GM11168 (cell line): ENCODE results near the gene STXBP1.

ENCODE experiments used
- in situ Hi-C: fragments of 300-500 bp; cut with MboI; formaldehyde crosslinking; loops from one replicate; pipeline ENCODE4 v1.12.0; 2022; ENCODE audit warnings: low sequenced_read_pairs; ENCODE audit not compliant: unreplicated experiment

STXBP1 gene

DNA sequence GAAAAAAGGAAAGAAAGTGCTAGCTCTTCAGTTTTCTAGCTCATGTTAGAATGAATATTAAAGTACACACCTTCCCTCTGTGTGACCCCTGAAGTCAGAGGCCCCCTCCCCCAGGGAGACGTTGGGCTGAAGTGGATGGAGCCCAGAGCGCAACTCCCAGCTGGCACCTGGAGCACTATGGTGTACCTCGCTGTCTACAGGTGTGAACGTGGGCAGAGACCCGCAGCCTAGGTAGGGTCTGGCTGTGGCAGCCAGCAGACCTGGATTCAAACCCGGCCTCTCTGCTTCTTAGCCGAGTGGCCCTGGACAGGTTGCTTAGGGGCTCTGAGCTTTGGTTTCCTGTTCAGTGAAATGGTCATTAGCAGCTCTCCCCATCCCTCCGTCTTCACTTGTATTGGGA, 116.7 kb downstream of the STXBP1 start:
- in situ Hi-C loops, result no loop called here

DNA sequence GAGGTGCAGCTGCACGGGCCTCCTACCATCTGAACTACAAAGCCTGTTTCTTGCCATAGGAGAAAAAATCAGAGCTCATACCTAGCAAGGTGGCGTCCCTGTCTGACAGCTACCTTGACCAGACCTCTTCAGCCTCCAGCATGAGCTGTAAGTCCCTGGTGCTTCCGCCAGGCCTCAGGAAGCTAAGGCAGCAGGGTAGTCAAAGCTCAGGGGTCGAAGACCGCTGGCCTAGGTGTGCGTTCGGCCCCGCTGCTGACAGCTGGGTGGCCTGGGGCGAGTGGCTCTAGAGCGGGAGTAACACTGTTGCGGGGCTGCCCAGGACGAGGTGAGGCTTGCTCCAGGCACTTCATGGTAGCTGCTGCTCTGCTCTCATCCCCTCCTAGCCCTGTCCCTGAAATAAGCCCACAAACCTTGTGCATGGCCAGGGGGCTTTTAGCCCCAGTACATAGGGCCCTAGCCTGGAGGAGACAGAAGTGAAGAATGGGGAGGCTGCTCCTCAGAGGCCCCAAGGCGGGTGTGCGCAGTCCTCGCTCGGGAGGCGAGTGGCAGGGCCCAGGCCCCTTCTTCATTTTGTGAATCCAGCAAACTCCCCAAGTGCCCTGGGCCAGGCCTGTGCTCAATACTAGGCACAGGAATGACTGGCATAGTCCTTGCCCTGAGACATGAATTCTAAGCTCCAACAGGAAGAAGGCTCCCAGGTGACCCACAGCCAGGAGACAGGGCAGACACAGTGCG, 117.6 kb downstream of the STXBP1 start:
- in situ Hi-C loops, result no loop called here

DNA sequence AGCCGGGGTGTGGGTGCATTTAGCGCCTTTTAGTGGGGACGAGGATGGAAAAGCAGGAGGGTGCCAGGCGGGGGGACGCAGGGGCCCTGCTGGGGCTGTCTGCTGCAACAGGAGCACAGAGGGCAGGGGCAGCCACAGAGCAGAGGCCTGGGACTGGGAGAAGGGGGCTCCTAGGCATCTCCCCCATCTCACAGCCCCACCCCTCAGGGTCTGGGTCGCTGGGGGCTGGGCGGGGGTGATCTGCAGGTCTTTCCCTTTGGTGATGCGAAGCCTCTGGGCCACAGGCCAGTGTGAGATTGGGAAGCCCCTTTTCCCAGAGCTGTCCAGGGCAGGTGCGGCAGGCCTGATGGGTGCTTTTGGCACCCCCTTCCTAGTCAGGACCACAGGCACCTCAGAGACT, 118.2 kb downstream of the STXBP1 start:
- in situ Hi-C loops, result no loop called here

DNA sequence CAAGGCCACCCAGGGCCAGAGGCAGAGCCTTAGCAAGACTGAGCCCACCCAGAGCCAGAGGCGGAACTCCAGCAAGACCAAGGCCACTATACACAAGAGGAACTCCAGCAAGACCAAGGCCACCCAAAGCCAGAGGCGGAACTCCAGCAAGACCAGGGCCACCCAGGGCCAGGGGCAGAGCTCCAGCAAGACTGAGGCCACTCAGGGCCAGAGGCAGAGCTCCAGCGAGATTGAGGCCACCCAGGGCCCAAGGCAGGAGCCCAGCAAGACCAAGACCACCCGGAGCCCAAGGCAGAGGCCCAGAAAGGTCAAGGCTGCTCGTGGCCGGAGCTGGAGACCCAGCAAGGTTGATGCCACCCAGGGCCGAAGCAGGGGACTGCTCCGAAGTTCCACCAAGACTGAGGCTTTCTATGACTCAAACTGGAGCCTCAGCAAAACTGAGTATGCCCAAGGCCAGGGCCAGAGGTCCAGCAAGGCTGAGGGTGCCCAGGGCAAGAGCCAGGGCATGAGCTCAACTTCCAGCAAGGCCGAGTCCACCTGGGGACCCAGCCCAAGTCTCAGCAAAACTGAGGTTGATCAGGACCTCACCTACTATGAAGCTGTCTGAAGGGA, 118.8 kb downstream of the STXBP1 start:
- in situ Hi-C loops, result no loop called here

DNA sequence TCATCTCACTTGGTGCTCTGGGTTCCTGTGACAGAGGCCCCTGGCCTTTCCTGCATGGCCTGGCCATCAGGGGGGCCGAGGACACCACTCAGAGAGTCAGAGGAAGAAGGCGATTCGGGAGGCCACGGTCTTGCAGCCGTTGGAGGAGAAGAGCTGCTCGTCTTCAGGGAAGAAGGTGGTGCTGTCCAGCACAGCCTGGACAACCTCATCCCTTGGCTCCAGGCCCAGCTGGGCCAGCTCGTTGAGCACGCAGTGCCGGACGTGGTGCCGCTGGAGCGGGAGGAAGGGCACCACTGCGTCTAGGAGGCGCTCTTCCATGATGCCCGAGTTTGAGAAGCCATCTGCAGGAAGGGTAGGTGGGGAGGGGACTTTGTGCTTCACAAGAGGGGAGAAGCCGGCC, 119.9 kb downstream of the STXBP1 start:
- in situ Hi-C loops, result no loop called here

DNA sequence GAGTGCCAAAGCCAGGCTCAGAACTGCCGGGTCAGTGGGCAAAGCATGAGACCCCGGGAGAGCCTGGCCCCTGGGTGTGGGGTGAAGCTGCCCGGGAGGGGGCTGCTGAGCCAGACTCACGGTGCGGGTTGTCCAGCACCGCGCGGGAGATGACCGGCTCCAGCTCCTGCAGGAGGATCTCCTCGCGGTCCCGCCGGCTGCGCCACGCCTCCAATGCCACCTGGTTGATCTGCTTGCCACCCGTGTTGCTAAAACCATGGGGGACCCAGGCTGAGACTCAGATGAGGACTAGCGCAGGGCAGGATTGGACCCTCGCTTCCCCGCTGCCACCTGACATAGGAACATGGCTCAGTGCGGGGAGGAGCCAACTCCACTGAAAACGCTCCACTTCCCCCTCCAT, 120.4 kb downstream of the STXBP1 start:
- in situ Hi-C loops, result no loop called here

DNA sequence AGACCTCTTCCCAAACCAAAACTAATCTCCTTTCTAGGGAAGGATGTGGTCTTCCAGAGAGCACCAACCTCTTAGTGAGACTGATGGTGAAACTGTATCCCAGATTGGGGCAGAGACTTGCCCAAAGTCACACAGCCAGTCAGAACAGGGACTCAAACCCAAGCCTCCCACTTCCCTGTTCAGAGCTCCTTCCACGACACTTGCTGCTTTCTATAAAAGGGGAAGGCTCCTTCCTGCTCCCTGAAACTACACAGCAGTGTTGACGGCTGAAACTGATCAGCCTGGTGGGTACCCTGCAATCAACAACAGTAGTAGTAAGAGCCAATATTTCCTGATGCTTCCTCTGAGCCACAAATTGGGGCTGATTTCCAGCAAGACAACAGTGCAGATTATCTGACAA, 121.5 kb downstream of the STXBP1 start:
- in situ Hi-C loops, result no loop called here

DNA sequence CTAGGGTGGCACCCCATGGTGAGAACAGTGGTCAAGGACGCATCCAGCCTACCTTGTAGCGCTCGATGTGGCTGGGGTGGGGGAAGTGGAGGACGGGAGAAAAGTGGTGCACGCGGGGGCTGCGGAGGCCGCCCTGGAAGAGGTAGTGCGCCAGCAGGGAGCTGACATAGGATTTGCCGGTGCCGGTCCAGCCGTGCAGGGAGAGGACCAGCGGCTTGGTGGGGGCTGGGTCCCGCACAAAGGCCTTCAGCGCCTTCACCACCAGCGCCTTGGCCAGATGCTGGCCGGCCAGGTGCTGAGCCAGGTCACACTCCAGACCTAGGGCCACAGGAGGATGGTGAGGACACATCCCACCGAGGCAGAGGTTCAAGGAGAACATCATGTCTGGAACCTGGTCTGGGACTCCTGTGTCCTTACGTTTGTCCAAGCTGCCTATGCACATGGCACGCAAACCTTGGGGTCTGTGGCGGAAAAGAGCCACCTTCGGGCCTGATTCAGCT, 122.2 kb downstream of the STXBP1 start:
- in situ Hi-C loops, result no loop called here

DNA sequence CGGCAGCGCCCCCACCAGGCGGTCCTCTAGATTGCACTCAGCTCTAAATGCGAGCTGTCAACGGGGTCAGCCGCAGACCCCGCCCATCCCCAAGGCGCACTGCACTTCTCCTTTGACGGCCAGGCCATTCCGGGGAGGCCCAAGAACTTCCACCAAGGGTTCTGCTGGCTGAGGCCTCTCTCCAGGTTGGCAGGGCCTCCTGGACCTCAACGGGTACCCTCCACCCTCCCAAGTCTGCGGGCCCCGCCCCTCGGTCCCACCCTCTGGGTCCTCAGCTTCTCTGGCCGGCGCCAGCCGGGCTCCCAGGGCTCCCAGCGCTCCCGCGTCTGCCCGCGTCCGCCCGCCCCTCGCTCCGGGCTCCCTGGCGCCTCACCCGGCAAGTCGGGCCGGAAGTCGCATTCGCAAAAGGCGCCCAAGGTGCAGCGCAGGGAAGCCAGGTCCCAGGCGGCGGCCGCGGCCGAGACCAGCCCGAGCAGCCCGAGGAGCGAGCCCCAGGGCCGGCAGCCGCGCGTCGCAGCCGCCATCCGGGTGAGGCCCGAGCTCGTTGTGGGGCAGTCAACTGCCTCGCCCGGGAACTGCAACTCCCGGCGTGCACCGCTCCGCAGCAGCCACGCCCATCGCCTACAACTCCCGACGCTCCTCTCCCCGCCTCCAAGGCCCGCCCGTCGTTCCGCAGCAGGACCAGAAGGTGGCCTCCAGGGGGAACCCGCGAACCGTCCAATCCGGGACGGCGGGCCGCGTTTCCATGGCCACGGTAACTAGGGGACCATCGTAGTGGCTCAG, 122.9 kb downstream of the STXBP1 start, which contains the start of gene TOR2A:
TSS of gene TOR2A (minus strand) at position 548 of the 783 bp plus-strand sequence. CDS start at position 524, 24 bp downstream.
- in situ Hi-C loops, result no loop called here

DNA sequence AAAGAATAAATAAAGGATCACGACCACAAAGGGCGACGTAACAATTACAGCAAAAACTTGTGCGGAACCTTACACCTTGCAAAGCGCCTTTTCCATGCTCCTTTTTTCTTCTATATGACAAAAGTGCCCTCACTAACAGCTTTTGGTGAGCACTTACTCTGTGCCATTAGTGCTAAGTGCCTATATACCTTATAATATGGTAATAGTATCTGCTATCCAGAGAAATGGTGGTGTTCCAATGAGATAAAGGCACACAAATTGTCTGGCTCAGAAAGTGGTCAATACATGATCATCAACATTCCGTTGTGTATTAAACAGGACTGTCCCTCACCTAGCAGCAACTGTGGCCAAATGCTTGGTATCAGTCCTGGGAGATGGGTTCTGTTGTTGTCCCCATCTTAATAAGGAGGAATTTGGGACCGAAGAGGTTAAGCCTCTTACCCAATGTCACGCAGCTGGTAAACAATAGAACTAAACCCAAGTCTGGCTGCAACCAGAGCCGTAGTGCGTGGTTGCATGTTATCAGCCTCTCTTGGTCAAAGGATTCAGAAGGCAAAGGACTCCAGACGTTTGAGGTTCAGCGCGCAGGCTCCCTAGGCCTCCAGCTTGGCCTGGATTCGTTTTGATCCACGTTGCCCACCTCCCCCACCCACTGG, 123.6 kb downstream of the STXBP1 start:
- in situ Hi-C loops, result no loop called here

DNA sequence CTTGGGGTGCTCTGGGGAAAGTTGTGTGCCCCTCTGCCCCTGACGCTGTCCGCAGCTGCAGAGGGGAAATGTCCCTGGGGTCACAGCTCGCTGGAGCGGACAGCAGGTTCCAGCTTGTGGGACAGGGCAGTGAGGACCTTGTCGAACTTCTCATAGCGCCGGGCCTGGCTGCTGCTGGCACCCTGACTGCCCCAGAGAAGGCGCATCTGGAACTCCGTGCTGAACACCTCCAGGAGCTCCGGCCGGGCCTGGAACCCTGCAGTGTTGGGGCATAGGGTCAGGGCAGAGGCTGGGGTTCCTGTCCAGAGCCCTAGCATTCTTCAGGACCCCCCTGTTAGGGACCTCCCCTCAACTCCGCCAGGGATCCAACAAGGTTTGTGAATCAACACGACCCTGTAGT, 126.6 kb downstream of the STXBP1 start:
- in situ Hi-C loops, result no loop called here

DNA sequence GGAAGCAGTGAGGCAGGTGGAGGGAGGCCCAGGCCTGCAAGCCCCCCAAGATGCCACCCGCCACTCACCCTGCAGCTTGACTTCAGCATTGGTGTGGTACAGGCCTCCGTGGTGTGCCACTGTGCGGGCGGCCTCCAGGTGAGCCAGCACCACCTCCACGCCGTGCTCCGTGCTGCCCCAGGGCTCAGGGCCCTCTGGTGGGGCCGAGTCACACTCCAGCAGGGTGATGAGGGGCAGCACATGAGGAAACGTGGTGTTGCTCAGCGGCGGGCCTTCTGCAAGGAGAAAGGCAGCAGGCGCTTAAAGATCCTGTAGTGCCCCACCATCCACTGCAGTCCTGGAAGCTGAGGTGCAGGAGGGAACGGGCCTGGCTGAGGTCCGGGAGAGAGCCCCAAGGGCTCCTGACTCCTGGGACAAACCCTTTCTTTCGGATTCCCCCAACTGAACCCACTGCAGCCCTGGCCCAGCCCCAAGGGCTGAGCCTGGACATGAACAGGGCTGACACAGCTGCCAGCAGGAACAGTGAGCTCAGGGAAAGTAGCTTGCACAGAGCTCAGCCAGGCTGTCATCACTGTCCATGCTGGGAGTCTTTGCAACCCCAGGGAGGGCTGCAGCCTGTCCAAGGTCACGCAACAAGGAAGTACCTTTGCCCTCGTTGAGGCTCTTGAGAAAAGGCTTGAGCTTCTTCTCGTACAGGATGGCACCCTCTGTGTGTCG, 127.7 kb downstream of the STXBP1 start:
- in situ Hi-C loops, result no loop called here

DNA sequence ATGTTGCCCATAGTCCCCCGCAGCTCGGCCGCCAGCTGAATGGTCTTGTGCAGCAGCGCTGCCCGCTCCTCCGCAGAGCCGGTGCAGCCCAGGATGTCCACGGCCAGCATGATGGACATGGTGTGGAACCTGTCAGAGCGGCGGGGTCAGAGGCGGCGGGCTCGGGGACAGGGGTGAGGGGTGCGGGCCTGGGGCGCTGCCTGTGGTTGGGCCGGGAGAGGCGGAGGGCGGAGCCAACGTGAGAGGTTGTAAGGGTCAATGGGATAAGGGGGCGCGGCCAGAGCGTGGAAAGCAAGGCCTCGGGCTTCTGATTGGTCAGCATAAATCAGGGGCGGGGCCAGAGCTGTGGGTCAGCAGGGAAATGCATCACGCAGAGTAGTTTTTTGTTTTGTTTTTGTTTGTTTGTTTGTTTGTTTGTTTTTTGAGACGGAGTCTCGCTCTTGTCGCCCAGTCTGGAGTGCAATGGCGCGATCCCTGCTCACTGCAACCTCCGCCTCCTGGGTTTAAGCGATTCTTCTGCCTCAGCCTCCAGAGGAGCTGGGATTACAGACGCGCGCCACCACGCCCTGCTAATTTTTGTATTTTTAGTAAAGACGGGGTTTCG, 129.9 kb downstream of the STXBP1 start:
- in situ Hi-C loops, result no loop called here
